ENCODE measurements around the gene VSTM2L.

The VSTM2L gene

DNA sequence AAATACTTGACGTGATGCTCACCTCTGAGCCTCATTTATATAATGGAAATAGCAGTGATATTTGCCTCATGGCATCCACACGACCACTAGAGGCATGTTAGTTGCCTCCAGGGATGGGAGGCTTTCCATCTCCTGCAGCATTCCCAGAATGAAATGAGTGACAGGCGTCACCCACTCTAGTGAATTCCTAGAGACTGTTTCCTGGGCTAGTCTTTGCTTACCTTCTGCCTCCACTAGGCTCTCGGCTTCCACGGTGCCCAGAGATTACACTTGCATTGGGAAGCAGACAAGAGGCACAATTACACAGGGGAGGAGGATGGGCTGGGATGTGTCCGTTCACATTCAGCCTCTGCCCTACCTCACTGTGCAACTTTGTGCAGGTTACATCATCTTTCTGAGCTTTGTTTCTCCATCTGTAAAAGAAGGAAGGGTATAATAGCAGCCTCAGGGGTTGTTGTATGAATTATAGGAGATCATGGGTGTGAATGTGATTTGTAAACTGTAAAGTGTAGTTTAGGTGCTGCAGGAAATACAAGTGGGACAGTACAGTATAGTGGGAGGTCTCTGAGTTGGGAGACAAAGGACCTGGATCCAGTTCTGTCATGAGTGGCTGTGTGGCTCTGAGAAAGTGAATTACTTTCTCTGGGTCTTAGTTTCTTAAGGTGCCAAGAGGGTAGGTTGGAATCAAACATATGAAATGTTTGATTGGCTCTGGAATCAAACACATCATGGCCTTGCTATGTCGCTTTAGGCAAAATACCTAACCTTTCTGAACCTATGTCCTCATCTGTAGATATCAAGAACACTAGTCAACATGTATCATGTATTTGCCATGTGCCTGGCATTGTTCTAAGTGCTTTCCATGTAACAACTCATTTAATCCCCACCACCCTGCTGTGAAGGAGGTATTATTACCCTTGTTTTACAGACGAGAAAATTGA is 3.6 kb upstream of the VSTM2L start:
- DNase-seq (ENCODE audit: low read depth in 3 of 3) = no peak

- no peak for DNase-seq (ENCODE audit: low read depth in 3 of 3)
These were observed 1.7 kb upstream of the VSTM2L start for GRCh38 chr20:37901240-37901639.

DNA sequence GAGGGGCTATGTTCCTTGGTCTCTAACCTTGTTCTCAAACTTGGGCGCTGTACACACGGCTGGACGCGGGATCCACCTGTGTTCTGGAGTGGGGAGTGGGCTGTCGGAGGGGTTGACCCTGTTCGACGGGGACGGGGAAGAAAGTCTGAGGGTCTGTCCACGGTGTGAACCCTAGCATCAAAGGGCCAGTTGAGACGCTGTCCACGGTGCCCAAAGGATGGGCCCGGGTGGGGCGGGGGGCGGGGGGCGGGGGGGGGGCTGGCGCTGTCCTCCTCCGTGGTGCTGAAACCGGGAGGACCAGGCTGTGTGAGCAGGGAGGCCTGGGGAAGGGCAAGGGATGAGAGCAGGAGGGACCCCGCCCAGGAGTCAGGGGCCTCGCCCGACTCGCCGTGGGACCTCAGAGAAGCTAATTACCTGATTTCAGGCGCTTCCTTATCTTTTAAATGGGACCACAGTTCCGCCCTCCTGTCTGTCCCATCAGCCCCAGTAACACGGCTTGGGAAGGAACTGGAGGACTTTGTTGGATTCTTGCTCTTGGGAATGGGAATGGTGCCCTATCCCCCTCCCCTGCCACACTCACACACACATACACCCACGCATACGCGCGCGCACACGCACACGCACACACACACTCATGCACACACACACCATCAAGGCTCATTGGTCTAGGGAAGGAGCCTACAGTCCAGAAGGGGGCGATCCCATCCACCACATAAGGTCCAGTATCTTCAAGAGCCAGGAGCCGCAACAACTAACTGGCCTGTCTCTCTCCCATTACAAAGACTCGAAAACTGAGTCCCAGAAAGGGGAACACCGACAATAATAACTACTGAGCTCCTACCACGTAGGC is 1.0 kb upstream of the VSTM2L start:
- DNase-seq (ENCODE audit: low read depth in 3 of 3) = no peak

GRCh38 chr20:37903317-37904007 is 535 bp downstream of the VSTM2L start:
- no peak for DNase-seq (ENCODE audit: low read depth in 3 of 3)

DNA sequence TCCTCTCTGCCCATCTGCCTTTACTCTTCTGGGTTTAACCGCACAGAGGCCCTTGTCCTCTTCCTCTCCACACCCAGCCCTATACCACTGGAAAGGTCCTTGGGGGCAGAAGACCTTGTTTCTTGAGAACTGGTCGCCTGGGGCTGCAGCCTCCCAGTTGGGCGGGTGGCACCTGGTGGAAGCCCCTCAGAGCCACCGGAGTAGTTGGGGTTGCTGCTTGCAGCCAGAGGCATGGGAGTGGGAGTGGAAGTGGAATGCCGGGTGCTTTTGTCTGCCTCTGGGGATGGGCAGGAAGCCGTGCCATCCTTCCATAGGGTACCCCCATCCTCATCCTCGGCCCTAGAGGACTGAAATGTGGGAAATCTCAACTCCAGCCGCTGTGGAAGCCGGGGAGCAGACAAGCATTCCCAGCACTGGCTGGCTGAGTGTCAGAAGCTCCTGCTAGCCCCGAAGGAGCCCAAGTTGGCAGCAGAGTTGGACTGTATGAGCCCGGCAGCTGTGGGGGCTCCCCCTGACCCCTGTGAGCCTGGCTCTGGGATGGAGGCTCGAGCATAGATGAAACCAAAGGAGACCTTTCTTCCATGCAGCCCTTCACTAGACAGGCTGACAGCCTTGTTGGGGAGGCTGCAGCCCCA is 1.2 kb downstream of the VSTM2L start:
- DNase-seq (ENCODE audit: low read depth in 3 of 3) = no peak

DNA sequence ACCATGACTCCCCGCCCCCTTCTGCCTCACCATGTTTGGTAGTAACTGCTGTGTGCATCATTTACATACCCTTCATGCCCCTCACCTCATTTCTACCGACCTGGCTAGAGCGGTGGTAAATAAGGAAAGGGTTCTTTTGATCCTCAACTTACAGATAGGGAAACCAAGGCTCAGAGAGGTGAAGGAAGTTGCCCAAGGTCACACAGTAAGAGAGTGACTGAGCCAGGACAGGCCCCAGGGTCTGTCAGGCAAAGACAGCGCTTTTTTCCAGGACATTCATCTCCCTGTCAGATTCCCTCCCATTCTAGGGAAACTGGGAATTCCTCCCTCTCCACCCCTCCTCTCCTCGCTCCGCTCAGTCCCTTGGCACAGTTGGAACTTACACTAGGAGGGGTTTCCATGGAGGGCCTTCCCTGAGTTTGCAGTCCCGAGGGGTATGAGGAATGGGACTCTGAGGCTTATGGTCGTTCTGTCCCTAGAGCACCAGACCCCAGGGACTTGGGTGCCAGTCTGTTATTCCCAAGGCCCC is 2.0 kb downstream of the VSTM2L start:
- DNase-seq (ENCODE audit: low read depth in 3 of 3) = no peak

DNA sequence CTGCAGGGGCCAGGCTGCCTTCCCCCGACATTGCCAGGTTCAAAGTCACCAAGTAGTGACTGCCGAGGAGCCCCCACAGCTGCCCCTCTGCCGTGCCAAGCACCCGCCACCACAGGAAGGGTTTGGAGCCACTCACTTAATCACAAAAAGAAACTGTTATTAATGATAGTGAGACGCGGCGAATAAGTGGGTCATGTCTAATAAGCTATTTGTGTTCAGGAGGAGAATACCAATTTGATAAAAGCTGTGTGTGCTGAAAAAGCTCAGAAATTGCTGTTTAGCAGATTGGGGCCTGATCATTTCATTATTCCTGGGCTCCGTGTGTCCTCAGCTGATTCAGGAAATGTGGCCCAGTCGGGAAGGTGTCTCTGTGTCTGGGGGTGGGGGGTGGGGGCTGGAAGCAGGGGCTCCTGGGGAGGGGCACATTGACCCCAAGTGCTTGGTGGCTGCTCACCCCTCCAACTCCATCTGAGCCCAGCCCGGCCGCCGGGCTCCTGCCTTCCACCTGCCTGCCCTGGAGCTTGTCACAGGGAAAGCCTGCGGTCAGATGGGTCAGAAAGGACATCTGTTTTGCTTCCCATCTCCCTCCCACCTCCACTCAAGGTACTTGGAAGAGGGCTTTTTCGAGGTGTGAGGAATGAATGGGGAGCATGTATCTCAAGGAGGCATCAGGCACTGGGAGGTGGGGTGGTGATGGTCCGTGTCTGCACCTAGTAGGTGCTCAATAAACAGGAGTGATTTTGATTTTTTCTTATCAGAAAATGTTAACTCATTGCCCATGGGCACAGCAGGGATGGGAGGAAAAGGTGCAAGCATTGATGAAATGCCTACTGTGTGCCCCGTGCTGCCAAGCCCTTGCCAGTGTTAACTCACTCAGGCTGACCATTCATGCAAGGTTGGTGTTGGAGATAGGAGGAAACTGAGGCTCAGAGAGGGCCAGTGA is 3.0 kb downstream of the VSTM2L start:
- no peak for DNase-seq (ENCODE audit: low read depth in 3 of 3)

- no peak for DNase-seq (ENCODE audit: low read depth in 3 of 3)
These were observed 4.4 kb downstream of the VSTM2L start for GRCh38 chr20:37907330-37907676.

DNA sequence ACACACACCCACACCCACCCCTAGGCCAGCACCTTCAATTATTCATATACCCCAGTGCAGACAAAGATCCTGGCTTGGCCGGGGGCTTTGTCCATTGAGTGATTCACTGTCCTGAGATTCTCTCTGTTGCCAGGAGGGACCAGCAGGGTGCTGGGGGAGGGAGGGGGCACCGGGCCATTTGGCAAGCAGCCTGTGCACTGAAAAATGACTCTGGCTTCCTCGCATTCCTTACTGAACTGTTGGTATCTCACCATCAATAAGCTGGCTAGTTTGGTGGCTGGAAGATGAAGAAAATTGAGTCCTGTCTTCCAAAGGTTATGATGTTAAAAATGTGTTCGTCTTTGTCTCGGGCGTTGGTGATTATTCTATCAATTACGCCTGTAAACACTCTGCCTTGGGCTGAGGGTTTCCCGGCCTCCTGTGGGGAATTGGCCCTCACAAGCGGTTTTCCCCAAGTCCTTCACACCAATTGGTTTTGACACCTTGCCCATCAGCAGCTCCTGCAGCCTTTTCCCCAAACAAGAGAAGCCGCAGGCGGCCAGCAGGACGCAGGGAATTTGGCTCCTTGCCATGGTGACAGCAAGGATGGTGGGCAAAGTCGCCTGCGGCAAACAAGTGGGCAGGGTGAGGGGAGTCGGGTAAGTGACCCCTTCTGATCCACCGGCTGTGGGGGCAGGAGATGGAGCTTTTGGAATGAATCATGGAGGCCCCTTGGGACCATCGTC is 4.9 kb downstream of the VSTM2L start:
- DNase-seq (ENCODE audit: low read depth in 3 of 3) = no peak

- DNase-seq (ENCODE audit: low read depth in 3 of 3) = no peak
These were observed 8.3 kb downstream of the VSTM2L start for GRCh38 chr20:37911261-37911660.

- DNase-seq (ENCODE audit: low read depth in 3 of 3) = no peak
These were observed 8.9 kb downstream of the VSTM2L start for GRCh38 chr20:37911838-37912281.

DNA sequence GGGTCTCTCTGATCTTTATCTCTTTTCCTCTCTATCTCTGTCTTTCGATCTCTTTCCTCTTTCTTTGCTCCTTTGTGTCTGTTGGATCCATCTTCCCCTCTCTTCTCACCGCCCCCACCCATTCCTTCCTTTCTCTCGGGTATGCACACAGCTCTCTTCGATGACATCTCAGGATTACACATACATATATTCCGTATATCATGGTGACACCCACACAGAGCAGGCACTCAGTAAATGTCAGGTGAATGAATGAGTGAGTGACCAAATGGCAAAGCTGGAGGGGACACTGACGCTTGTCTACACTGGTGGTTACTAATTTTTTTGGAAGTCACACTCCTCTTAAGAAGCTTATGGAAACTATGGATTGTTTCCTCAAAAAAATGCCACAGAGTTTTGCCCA is 9.9 kb downstream of the VSTM2L start:
- no peak for DNase-seq (ENCODE audit: low read depth in 3 of 3)

DNA sequence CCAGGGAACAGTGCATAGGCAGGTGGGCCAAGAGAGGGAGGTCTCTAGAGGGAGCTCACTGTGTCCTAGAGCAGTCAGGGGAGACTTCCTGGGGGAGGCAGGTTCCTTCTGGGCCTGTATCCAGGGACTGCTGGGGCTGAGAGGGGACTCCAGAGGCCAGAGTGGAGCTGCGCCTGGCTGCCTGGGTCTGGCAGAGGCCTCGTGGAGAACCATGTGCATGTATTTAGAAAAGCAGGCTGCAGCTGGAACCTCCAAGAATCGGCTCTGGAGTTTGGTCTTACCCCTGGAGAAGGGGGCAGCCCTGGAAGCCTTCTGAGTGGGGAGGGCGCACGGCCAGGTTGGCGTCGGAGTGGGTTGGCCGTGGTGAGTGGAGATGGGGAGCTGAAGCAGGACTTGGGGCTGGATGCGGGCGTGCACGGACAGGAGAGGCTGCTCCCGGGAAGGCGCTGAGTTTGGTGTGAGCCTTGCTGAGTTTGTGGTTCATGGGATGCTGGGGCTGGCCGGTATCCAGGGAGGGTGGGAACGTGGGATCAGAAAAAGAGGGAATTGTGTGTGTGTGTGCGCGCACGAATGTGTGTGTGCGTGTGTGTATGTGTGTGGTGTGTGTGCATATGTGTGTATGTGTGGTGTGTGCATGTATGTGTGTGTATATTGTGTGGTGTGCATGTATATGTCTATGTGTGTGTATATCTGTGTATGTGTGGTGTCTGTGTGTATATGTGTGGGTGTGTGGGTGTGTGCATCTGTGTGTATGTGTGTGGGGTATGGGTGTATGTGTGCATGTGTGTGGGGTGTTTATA is 10.8 kb downstream of the VSTM2L start:
- no peak for DNase-seq (ENCODE audit: low read depth in 3 of 3)

GRCh38 chr20:37914367-37914671 is 11.4 kb downstream of the VSTM2L start:
- no peak for DNase-seq (ENCODE audit: low read depth in 3 of 3)

DNA sequence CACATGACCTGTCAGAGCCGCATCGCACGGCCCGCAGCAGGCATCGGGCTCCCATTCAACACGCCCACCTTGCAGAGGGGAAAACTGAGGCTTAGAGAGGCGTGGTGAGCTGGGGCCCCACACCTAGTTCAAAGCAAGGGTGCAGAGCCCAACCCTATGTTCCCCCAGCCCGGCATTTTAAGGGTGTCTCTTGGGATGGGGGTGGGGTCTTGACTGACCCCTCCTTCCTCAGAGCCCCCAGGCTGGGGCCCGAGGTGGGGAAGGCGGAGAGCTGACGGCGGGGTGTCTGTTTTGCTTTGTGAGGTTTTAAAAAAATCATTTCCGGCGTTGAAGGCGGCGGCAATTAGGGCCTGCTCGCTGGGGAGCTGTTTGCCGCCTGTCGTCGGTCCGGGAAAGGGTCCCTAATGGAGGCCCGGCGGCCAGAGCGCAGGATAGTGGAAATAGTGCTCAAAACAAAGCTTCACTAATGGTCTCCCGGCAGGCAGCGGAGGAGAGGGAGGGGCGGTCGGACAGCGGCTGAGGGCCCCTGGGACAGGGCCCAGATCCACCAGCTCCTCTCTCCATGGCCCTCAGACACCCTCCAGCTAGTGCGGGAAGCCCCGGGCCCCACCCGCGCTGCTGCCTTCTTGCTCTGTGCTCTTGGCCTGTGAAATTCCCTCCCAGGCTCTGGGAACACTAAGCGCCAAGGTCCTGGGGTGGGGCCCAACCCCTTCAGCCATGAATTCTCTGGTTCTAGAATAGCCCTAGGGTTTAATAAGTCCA is 11.9 kb downstream of the VSTM2L start:
- no peak for DNase-seq (ENCODE audit: low read depth in 3 of 3)

DNA sequence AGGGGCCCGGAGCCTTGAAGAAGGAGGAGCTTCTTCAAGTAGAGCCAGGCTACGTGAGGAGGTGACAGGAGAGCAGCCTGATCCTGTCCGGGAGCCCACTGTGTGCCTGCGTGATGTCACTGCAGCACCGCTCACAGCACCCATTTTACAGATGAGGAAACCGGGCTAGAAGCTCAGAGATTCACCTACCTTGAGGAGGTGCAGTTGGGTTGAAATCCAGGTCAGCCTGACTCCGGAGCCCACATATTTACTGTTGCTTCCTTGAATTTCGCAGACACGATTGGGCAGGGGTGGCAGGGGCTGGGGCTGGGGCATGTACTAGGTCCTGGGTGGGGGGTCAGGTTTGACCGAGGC is 12.5 kb downstream of the VSTM2L start:
- no peak for DNase-seq (ENCODE audit: low read depth in 3 of 3)

GRCh38 chr20:37915800-37916570 is 13.1 kb downstream of the VSTM2L start:
- no peak for DNase-seq (ENCODE audit: low read depth in 3 of 3)

- DNase-seq (ENCODE audit: low read depth in 3 of 3) = no peak
These were observed 14.5 kb downstream of the VSTM2L start for GRCh38 chr20:37917461-37917860.
